NT2/D1 (cell line): ENCODE results near the gene RAB17.

Source experiments
- SUZ12 ChIP-seq: IDR thresholded peaks from 2 replicates; pipeline ENCODE4 v1.6.1; 2011; ENCODE audit not compliant: insufficient read length, insufficient read depth; ENCODE audit errors: extremely low read depth
- YY1 ChIP-seq: IDR thresholded peaks from 2 replicates; pipeline ENCODE4 v1.6.1; 2011; ENCODE audit not compliant: insufficient read length, insufficient read depth
- ZNF274 ChIP-seq: IDR thresholded peaks from 2 replicates; pipeline ENCODE4 v1.6.1; 2011; ENCODE audit warnings: mild to moderate bottlenecking, low read depth, low read length

DNA sequence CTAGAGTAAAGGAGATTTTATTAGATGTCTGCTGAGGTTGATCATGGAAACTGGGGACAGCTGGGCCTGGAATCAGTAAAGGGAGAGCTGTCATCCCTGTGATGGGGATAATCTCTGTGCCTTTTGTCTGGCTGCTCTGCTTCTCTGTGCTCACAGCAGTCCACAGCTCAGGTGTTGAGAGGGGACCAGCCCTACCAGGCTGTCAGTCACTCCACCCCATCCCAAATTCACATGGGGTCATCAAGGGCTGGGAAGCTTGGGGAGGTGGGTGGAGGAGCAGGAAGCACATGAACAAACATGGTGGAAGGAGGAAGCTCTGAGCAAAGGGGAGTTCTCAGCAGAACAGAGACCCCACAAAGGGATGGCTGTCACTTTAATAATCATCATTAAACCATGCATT is 23.1 kb upstream of the RAB17 start:
- TF ChIP-seq YY1 (no peak), SUZ12 (no peak), ZNF274 (no peak)
